ENCODE measurements around the gene PAX2. TPM values are rescaled to one million over a fixed set of nuclear protein-coding genes. Genes with fewer than 3 reads are reported as not detected.

The PAX2 gene
- total RNA-seq, 4 donors from 2014 or later = not detected

DNA sequence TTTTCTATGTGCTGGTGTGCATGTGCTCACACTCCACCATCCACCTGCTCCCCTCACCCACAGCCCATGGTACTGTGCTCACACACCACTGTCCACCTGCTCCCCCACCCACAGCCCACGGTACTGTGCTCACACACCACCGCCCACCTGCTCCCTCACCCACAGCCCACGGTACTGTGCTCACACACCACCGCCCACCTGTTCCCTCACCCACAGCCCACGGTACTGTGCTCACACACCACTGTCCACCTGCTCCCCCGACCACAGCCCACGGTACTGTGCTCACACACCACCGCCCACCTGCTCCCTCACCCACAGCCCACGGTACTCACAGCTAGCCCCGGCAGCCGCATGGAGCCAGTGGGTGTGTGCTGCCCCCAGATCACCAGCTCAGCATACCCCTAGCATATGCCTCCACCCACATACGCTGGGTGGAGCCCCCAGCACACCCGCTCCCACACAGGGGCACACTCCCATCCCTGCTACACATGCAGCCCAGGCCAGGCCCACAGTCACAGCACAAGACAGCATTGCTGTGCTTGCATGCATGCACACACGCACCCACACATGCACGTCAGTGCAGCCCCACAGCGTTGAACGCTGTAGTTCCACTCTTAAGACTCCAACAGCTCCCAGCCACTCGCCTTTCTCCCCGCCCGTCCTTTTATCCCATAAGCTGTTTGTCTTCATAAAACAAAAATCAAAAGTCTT, 62.0 kb downstream of the PAX2 start:
- no peak overlapping the region for H3K4me3 ChIP-seq (ENCODE audit: low read depth, poor library complexity, severe bottlenecking)
- no peak for DNase-seq (ENCODE audit: low spot score in 2 of 2)
- TF ChIP-seq, protein P1, sequence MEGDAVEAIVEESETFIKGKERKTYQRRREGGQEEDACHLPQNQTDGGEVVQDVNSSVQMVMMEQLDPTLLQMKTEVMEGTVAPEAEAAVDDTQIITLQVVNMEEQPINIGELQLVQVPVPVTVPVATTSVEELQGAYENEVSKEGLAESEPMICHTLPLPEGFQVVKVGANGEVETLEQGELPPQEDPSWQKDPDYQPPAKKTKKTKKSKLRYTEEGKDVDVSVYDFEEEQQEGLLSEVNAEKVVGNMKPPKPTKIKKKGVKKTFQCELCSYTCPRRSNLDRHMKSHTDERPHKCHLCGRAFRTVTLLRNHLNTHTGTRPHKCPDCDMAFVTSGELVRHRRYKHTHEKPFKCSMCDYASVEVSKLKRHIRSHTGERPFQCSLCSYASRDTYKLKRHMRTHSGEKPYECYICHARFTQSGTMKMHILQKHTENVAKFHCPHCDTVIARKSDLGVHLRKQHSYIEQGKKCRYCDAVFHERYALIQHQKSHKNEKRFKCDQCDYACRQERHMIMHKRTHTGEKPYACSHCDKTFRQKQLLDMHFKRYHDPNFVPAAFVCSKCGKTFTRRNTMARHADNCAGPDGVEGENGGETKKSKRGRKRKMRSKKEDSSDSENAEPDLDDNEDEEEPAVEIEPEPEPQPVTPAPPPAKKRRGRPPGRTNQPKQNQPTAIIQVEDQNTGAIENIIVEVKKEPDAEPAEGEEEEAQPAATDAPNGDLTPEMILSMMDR (IDR thresholded peaks at IDR 0.05) = no peak
- no peak for TF ChIP-seq POLR2A (IDR thresholded peaks at IDR 0.05)
- intact Hi-C loops (cut with DNase I; ENCODE audit: low total_unique reads) = no loop called here
- WGBS, 2 donors = 57 to 62% methylated on average over 20 of the region's 20 CpGs

DNA sequence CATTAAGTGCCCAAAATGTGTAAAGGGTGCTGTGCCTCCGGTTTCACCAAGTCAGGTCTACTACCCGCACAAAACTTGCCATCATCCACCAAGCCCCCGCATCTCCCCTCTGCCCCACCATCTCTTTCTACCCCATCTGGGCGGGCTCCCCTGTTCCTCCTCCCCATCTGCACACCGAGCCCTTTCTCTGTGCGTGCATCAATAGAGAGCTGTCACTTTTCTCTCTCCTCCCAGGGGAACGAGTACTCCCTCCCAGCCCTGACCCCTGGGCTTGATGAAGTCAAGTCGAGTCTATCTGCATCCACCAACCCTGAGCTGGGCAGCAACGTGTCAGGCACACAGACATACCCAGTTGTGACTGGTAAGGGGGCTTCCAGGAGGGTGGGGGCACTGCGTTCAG, 63.5 kb downstream of the PAX2 start:
- intact Hi-C loops (cut with DNase I; ENCODE audit: low total_unique reads) = no loop called here
- H3K4me3 ChIP-seq (ENCODE audit: low read depth, poor library complexity, severe bottlenecking) = no peak overlapping the region
- 69 to 71% methylated on average over 10 of the region's 10 CpGs for WGBS, 2 donors
- TF ChIP-seq, protein P1 (IDR thresholded peaks at IDR 0.05) = no peak
- no peak for TF ChIP-seq POLR2A (IDR thresholded peaks at IDR 0.05)
- no peak for DNase-seq (ENCODE audit: low spot score in 2 of 2)

DNA sequence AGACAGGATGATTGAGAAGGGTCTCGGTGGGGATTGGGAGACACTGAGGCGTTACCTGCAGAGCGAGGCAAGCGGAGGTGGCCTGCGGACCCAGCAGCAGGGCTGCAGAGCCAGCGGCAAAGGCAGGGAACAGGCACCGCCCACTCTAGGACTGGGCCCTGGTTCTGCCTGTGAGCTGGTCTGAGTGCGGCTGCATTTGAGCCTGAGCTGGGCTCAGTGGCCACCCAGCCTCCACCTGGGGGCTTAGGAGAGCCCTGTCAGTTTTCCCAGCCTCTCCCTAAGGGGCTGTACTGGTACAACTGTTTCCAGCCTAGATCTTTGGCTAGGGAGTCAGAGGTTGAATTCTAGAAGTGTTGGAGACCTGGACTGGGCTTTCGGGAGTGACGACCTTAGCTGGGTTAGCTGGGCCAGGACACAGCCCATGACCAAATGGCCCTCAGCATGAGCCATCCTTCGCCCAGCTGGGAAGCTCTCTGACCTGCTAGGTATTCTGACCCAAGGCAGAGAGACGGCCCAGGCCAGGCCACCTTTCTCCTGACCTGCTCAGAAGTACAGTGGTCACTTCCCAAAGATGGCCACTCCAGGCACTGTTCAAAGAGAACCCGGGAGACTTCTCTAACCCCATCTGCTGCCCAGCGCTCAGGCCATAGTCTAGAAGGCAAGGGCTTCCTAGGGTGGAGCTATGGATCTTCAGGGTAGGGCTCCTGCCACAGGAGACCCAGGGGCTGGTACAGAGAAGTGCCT, 64.9 kb downstream of the PAX2 start:
- no peak overlapping the region for H3K4me3 ChIP-seq (ENCODE audit: low read depth, poor library complexity, severe bottlenecking)
- intact Hi-C loops (cut with DNase I; ENCODE audit: low total_unique reads) = no loop called here
- DNase-seq (ENCODE audit: low spot score in 2 of 2) = no peak
- TF ChIP-seq POLR2A (IDR thresholded peaks at IDR 0.05) = no peak
- TF ChIP-seq, protein P1 (IDR thresholded peaks at IDR 0.05) = no peak
- WGBS, 2 donors = 87 to 91% methylated on average over 14 of the region's 14 CpGs

DNA sequence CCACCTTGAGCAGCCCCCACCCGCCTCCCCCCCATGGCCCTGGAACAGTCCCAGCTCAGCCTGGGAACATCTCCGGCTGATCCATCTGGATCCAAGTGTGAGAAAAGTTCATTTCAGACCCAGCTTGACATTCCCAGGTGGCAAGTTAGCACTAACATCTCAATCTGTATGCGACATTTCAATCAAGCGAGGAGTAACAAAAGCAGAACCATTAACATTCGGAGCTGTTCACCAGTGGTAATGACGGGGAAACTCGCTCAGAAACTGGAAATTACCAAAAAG, 65.4 kb downstream of the PAX2 start:
- no peak for DNase-seq (ENCODE audit: low spot score in 2 of 2)
- H3K4me3 ChIP-seq (ENCODE audit: low read depth, poor library complexity, severe bottlenecking) = no peak overlapping the region
- TF ChIP-seq, protein P1 (IDR thresholded peaks at IDR 0.05) = no peak
- intact Hi-C loops (cut with DNase I; ENCODE audit: low total_unique reads) = no loop called here
- WGBS, 2 donors = 84 to 88% methylated on average over 7 of the region's 7 CpGs

DNA sequence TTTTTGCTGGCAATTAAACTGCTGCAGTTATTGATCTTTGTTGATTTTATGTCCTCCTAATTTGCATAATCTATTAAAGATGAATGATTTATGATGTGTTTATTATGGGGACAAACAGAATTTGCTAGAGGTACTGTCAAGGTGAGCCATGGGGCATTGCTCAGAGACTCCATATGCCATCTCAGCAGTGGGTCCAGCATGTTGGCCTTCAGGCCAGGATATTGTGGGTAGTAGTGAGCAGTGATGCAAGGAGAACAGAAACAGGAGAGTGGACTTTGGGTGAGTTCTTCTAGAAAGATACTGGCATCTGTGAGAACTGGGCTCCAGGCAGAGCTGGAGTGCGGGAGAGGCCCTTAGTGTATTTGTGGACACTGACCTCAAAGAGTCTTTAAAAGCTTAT, 65.9 kb downstream of the PAX2 start:
- TF ChIP-seq, protein P1 (IDR thresholded peaks at IDR 0.05) = no peak
- TF ChIP-seq POLR2A (IDR thresholded peaks at IDR 0.05) = no peak
- intact Hi-C loops (cut with DNase I; ENCODE audit: low total_unique reads) = no loop called here
- H3K4me3 ChIP-seq (ENCODE audit: low read depth, poor library complexity, severe bottlenecking) = no peak overlapping the region
- DNase-seq (ENCODE audit: low spot score in 2 of 2) = peak in 1 of 2 donors; percentile 32
- WGBS, 2 donors = 88 to 96% methylated on average over 1 of the region's 1 CpG
